ENCODE data around the gene STIP1. TPM values are rescaled to one million over a fixed set of nuclear protein-coding genes. Genes with fewer than 3 reads are reported as not detected.

Gene STIP1
- total and polyA plus RNA-seq, 9 of the 15 experiments (the other 6 are each of a cell fraction or from before 2014, with no cell fraction given) = 58.1 to 465 (median 346) TPM

DNA sequence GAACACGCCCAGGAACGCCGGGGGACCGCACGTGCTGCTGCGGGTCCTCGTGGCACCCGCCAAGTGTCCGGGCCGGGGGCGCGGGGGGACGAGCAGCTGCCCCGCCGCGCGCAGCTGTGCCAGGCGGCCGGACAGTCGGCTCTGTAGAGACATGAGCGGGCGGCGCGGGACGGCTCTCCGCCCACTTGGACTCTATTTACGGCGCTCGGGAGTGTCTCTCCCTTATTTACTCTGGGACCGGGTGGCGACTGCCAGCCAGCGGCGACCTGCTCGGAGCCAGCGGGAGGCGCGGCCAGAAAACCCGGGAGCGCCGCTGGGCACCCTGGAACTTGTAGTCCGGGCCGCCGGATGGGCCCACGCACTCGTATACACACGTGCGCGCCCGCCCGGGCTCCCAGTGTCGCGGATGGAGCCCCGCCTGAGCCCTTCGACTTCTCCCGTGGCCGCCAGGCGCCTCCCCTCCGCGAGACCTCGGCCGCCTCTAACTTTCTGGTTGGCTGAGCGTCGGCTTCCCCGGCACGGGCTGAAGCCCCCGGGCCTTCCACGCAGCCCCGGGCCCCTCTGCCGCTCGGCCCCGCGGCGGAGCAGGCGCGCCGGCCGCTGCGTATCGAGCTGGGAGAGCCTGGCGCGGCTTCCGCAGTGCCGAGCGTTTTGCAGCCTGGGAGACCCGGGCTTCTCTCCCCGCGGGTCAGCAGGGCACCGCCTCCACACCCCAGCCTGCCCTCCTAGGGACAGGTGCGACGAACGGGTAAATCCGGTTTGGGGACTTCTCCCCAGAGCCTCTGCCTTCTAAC lies 19.9 kb upstream of the STIP1 start, which contains the start of gene MACROD1 (continued):
- TF ChIP-seq, protein P1, sequence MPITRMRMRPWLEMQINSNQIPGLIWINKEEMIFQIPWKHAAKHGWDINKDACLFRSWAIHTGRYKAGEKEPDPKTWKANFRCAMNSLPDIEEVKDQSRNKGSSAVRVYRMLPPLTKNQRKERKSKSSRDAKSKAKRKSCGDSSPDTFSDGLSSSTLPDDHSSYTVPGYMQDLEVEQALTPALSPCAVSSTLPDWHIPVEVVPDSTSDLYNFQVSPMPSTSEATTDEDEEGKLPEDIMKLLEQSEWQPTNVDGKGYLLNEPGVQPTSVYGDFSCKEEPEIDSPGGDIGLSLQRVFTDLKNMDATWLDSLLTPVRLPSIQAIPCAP (CRISPR knock-in tag; IDR thresholded peaks at IDR 0.05; ENCODE audit: borderline replicate concordance) = peak; percentile 66; the same call in 1 of the 2 replicates
- TF ChIP-seq, protein P2, sequence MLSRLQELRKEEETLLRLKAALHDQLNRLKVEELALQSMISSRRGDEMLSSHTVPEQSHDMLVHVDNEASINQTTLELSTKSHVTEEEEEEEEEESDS (CRISPR knock-in tag; IDR thresholded peaks at IDR 0.05) = no peak
- TF ChIP-seq HCFC1 (IDR thresholded peaks at IDR 0.05; ENCODE audit: low read depth, low read length) (peak; percentile 90), MTA3 (IDR thresholded peaks at IDR 0.05; ENCODE audit: borderline replicate concordance) (peak; percentile 81), TEAD1 (CRISPR knock-in tag; IDR thresholded peaks at IDR 0.05) (peak in 1 of 2 experiments; percentile 59; a peak in 2 of 4 replicates), TAF1 (IDR thresholded peaks at IDR 0.05; ENCODE audit: control insufficient read depth, extremely low read depth, insufficient read depth, low read length, severe bottlenecking) (peak; percentile 82), CXXC5 (CRISPR knock-in tag; IDR thresholded peaks at IDR 0.05) (peak; percentile 96), ZNF766 (CRISPR knock-in tag; conservative IDR thresholded peaks at IDR 0.05) (peak; percentile 74; the same call in 1 of the 2 replicates), KDM1A (IDR thresholded peaks at IDR 0.05) (no peak), GTF2F1 (IDR thresholded peaks at IDR 0.05; ENCODE audit: low read depth, low read length) (no peak), SRSF1 (IDR thresholded peaks at IDR 0.05; ENCODE audit: low read depth, low read length) (0 out of 2 replicates have a peak, but pooled peaks have one; percentile 76)
- TF ChIP-seq, protein P3, sequence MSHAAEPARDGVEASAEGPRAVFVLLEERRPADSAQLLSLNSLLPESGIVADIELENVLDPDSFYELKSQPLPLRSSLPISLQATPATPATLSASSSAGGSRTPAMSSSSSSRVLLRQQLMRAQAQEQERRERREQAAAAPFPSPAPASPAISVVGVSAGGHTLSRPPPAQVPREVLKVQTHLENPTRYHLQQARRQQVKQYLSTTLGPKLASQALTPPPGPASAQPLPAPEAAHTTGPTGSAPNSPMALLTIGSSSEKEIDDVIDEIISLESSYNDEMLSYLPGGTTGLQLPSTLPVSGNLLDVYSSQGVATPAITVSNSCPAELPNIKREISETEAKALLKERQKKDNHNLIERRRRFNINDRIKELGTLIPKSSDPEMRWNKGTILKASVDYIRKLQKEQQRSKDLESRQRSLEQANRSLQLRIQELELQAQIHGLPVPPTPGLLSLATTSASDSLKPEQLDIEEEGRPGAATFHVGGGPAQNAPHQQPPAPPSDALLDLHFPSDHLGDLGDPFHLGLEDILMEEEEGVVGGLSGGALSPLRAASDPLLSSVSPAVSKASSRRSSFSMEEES (CRISPR knock-in tag; IDR thresholded peaks at IDR 0.05) = no peak
- TF ChIP-seq, protein P4, sequence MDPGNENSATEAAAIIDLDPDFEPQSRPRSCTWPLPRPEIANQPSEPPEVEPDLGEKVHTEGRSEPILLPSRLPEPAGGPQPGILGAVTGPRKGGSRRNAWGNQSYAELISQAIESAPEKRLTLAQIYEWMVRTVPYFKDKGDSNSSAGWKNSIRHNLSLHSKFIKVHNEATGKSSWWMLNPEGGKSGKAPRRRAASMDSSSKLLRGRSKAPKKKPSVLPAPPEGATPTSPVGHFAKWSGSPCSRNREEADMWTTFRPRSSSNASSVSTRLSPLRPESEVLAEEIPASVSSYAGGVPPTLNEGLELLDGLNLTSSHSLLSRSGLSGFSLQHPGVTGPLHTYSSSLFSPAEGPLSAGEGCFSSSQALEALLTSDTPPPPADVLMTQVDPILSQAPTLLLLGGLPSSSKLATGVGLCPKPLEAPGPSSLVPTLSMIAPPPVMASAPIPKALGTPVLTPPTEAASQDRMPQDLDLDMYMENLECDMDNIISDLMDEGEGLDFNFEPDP (CRISPR knock-in tag; IDR thresholded peaks at IDR 0.05) = no peak
- TF ChIP-seq, protein P5, sequence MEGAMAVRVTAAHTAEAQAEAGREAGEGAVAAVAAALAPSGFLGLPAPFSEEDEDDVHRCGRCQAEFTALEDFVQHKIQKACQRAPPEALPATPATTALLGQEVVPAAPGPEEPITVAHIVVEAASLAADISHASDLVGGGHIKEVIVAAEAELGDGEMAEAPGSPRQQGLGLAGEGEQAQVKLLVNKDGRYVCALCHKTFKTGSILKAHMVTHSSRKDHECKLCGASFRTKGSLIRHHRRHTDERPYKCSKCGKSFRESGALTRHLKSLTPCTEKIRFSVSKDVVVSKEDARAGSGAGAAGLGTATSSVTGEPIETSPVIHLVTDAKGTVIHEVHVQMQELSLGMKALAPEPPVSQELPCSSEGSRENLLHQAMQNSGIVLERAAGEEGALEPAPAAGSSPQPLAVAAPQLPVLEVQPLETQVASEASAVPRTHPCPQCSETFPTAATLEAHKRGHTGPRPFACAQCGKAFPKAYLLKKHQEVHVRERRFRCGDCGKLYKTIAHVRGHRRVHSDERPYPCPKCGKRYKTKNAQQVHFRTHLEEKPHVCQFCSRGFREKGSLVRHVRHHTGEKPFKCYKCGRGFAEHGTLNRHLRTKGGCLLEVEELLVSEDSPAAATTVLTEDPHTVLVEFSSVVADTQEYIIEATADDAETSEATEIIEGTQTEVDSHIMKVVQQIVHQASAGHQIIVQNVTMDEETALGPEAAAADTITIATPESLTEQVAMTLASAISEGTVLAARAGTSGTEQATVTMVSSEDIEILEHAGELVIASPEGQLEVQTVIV (CRISPR knock-in tag; IDR thresholded peaks at IDR 0.05; ENCODE audit: borderline replicate concordance) = 0 out of 2 replicates have a peak, but pooled peaks have one; percentile 26
- TF ChIP-seq, protein P6, sequence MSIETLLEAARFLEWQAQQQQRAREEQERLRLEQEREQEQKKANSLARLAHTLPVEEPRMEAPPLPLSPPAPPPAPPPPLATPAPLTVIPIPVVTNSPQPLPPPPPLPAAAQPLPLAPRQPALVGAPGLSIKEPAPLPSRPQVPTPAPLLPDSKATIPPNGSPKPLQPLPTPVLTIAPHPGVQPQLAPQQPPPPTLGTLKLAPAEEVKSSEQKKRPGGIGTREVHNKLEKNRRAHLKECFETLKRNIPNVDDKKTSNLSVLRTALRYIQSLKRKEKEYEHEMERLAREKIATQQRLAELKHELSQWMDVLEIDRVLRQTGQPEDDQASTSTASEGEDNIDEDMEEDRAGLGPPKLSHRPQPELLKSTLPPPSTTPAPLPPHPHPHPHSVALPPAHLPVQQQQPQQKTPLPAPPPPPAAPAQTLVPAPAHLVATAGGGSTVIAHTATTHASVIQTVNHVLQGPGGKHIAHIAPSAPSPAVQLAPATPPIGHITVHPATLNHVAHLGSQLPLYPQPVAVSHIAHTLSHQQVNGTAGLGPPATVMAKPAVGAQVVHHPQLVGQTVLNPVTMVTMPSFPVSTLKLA (conservative IDR thresholded peaks at IDR 0.05) = peak; percentile 95 to 97
- TF ChIP-seq, protein P7, sequence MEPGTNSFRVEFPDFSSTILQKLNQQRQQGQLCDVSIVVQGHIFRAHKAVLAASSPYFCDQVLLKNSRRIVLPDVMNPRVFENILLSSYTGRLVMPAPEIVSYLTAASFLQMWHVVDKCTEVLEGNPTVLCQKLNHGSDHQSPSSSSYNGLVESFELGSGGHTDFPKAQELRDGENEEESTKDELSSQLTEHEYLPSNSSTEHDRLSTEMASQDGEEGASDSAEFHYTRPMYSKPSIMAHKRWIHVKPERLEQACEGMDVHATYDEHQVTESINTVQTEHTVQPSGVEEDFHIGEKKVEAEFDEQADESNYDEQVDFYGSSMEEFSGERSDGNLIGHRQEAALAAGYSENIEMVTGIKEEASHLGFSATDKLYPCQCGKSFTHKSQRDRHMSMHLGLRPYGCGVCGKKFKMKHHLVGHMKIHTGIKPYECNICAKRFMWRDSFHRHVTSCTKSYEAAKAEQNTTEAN (CRISPR knock-in tag; IDR thresholded peaks at IDR 0.05) = 0 out of 2 replicates have a peak, but pooled peaks have one; percentile 80
